GM12874 (cell line): ENCODE measurements around the gene KIF19.

Experiments used
- CTCF ChIP-seq: IDR thresholded peaks from 2 replicates; pipeline ENCODE4 v1.5.1; 2011; ENCODE audit warnings: low read depth, mild to moderate bottlenecking, control low read depth, low read length, moderate library complexity; ENCODE audit not compliant: insufficient read depth

The KIF19 gene

GRCh38 chr17:74354123-74354522 is 28.1 kb downstream of the KIF19 start:
- peak; percentile 94 for TF ChIP-seq CTCF

GRCh38 chr17:74354561-74354960 is 28.5 kb downstream of the KIF19 start:
- no peak for TF ChIP-seq CTCF

GRCh38 chr17:74355065-74355464 is 29.0 kb downstream of the KIF19 start:
- TF ChIP-seq CTCF, result no peak

GRCh38 chr17:74356646-74357465 is 30.8 kb downstream of the KIF19 start:
- no peak for TF ChIP-seq CTCF

GRCh38 chr17:74357466-74357809 is 31.4 kb downstream of the KIF19 start:
- no peak for TF ChIP-seq CTCF

GRCh38 chr17:74358697-74359096 is 32.7 kb downstream of the KIF19 start:
- no peak for TF ChIP-seq CTCF

- TF ChIP-seq CTCF, result no peak
Observed at GRCh38 chr17:74359916-74360315, 33.9 kb downstream of the KIF19 start.

- no peak for TF ChIP-seq CTCF
Observed at GRCh38 chr17:74360899-74361229, 34.8 kb downstream of the KIF19 start.
